SK-N-MC (cell line): ENCODE results near the gene CNPY2.

Experiments
- EZH2 ChIP-seq: fragments of 200-600 bp; sonication (generic); IDR thresholded peaks from one replicate; pipeline ENCODE4 v1.6.1; 2017; ENCODE audit warnings: antibody characterized with exemption
- POLR2AphosphoS5 ChIP-seq: IDR thresholded peaks from 2 replicates; pipeline ENCODE4 v1.6.1; 2012; ENCODE audit warnings: mild to moderate bottlenecking, low read depth, low read length, borderline replicate concordance

DNA sequence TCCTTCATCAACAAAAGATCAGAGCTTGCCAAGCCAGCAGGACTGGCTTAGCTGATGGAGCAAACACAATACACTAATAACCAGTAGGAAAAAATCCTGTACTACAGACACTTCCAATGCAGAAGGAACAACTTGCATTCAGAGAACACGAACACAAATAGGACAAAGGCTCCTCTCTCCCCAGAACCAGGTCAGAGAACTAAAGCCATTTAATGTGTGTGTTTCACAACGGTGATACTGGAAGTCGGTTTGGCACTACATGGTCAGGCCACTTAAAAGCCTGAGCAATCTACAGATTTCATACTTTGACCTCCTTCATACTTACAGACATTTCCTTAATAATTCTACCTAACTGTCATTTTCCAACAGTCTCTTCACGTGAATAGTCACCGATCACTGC, 22.0 kb downstream of the CNPY2 start:
- no peak for TF ChIP-seq POLR2AphosphoS5
- TF ChIP-seq EZH2 = no peak
